Brain microvascular endothelial cell (primary cell): ENCODE results near the gene ZNF462.

Experiments used
- DNase-seq: peaks from one replicate; pipeline ENCODE4 v3.0.0-alpha.2; 2020
- H3K27ac ChIP-seq: fragments of 250-450 bp; sonication (Bioruptor Pico); 2 replicates; pipeline ENCODE4 v1.5.1; 2020; ENCODE audit warnings: mild to moderate bottlenecking, moderate library complexity
- H3K27me3 ChIP-seq: fragments of 250-450 bp; sonication (Bioruptor Pico); replicated peaks from 2 replicates; pipeline ENCODE4 v1.5.1; 2020; ENCODE audit warnings: mild to moderate bottlenecking
- H3K36me3 ChIP-seq: fragments of 250-450 bp; sonication (Bioruptor Pico); replicated peaks from 2 replicates; pipeline ENCODE4 v1.5.1; 2020; ENCODE audit warnings: mild to moderate bottlenecking
- H3K4me3 ChIP-seq: 2 replicates; pipeline ENCODE4 v1.5.1; 2011; ENCODE audit warnings: low read depth, mild to moderate bottlenecking, control low read depth, low read length, moderate library complexity
- in situ Hi-C: cut with HindIII; loops from 2 replicates; pipeline ENCODE4 v1.10.0; 2017; ENCODE audit warnings: low sequenced_read_pairs, low pct_ligation_motif_present
- TF ChIP-seq, protein P1 (sequence below): IDR thresholded peaks from 2 replicates; pipeline ENCODE4 v1.5.1; 2011; ENCODE audit warnings: low read depth, mild to moderate bottlenecking, moderate library complexity, low read length, control low read depth, inconsistent platforms; ENCODE audit errors: missing control alignments

ZNF462 gene

GRCh38 chr9:106958955-106959657 is 96.1 kb downstream of the ZNF462 start:
- H3K27me3 ChIP-seq: no peaks in the 10 kb centered on the region
- no peaks in the 10 kb centered on the region for H3K36me3 ChIP-seq
- no peak overlapping the region for H3K27ac ChIP-seq
- in situ Hi-C loops: no loop called here
- TF ChIP-seq, protein P1, sequence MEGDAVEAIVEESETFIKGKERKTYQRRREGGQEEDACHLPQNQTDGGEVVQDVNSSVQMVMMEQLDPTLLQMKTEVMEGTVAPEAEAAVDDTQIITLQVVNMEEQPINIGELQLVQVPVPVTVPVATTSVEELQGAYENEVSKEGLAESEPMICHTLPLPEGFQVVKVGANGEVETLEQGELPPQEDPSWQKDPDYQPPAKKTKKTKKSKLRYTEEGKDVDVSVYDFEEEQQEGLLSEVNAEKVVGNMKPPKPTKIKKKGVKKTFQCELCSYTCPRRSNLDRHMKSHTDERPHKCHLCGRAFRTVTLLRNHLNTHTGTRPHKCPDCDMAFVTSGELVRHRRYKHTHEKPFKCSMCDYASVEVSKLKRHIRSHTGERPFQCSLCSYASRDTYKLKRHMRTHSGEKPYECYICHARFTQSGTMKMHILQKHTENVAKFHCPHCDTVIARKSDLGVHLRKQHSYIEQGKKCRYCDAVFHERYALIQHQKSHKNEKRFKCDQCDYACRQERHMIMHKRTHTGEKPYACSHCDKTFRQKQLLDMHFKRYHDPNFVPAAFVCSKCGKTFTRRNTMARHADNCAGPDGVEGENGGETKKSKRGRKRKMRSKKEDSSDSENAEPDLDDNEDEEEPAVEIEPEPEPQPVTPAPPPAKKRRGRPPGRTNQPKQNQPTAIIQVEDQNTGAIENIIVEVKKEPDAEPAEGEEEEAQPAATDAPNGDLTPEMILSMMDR: no peak
- no peak for DNase-seq
- no peak overlapping the region for H3K4me3 ChIP-seq

DNA sequence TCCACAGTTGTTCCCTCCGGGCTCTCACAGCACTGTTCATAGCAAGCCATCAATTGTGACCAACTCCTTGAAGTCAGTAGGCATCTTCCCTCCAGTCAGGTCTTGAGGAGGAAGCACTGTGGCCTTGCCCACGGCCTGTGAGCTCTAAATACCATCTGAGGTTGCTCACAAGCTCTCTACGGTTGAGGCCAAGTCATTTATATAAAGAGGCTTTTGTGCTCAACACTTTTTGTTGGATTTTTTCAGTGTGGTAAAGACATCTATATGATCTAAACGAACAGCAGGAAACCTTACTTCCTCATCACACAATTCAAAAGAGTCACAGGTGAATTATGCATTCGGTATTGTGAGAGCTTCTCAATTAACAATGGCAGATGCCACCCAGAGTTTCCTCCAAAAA is 97.3 kb downstream of the ZNF462 start:
- no peak for DNase-seq
- in situ Hi-C loops: no loop called here
- Histone ChIP-seq H3K27ac (no peak overlapping the region), H3K27me3 (no peaks in the 10 kb centered on the region), H3K4me3 (no peak overlapping the region), H3K36me3 (no peaks in the 10 kb centered on the region)
- TF ChIP-seq, protein P1: no peak

DNA sequence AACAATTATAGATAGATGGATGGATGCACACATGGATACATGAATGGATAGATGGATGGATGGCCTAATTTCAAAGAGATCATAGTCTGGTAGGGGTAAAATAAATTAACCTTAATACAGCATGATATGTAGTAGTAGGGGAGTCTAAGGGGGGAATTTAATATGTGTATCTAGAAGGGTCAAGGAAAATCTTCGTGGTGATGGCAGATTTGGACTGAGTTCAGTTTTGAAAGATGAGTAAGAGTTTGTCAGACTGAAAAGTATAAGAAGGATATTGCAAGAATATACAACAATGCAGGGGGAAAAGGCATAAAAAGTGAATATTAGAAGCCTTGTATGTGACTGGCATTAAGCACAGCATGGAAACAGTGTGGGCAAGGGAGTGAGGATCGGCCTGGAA is 98.7 kb downstream of the ZNF462 start:
- TF ChIP-seq, protein P1: no peak

DNA sequence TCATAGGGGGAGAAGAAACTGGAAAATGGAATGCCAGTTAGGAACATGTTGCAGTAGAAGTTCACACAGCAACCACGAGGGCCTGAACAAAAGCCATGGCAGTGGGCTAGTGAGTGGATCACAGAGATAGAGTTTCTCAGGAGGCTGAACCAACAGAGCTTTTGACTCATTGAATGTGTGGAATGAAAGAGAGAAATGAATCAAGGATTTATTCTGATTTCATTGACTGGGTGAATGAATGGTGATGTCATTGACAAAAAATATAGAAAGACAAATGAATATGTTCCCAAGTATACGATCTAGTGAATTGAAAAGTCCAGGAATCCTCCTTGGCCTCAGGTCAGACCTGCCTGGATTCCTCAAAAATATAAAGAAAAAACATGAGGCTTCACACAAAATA is 99.2 kb downstream of the ZNF462 start:
- no peaks in the 10 kb centered on the region for H3K27me3 ChIP-seq
- in situ Hi-C loops: no loop called here
- TF ChIP-seq, protein P1: peak; percentile 38
- H3K36me3 ChIP-seq: no peaks in the 10 kb centered on the region
- H3K4me3 ChIP-seq: no peak overlapping the region
- peak; percentile 75 for DNase-seq
- peak overlapping the region; percentile 82 for H3K27ac ChIP-seq

More for the DNA sequence above, 98.7 kb downstream of the ZNF462 start:
- Histone ChIP-seq H3K36me3 (no peaks in the 10 kb centered on the region), H3K27ac (peak overlapping the region; percentile 82), H3K27me3 (no peaks in the 10 kb centered on the region), H3K4me3 (no peak overlapping the region)
- peak; percentile 36 for DNase-seq
- in situ Hi-C loops: no loop called here

GRCh38 chr9:106962615-106963363 is 99.8 kb downstream of the ZNF462 start:
- peak; percentile 85 for DNase-seq
- in situ Hi-C loops: no loop called here

More at GRCh38 chr9:106962615-106963363, 99.8 kb downstream of the ZNF462 start:
- Histone ChIP-seq H3K27me3 (no peaks in the 10 kb centered on the region), H3K36me3 (no peaks in the 10 kb centered on the region), H3K27ac (peak overlapping the region; percentile 82), H3K4me3 (no peak overlapping the region)
- TF ChIP-seq, protein P1: no peak
